Stimulated activated CD4-positive, alpha-beta T cell treated with anti-CD3 and anti-CD28 coated beads, Interleukin-4, amount 100 ng/mL, for 1 hour (primary cell): ENCODE data around the gene KLHL33.

Source experiments
- DNase-seq: peaks from one replicate; pipeline ENCODE4 v3.0.0-alpha.2; 2020

The KLHL33 gene

DNA sequence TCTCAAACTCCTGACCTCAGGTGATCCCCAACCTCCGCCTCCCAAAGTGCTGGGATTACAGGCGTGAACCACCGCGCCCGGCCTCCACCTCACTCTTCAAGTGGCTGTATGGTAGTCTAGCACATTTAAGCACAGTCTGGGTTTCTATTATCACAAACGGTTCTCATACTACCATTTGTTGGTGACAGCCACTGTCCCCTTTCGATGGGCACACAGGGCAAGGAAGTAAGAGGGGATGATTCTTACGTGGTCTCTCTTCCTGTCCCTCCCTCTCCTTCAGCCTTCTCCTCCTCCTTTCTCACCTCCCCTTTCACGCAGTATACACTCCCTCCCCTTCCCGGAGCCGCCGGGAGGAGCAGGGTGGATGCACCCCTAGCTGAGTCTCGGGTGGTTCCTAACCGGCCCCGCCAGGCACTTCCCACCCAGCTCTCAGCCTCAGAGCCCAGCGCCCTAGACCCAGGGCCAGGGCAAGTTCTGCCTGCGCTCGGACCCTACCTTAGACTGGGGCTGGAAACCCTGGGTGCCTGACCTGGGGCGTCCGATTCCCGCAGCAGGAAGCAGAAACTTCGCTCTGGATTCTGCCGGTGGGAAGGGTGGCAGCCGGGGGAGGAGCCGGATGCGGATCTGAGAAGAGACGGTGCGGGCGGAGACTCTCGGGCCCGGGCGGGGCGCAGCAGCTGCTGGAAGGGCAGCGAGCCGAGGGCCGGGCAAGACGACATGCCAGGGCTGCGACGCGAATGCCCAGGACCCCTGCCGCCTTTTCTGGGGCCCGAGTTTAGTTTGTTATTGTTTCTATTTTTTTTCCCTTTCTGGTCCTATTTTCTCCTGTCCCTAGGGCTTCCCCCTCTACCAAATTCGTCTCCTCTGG lies 22.9 kb downstream of the KLHL33 start, which contains the start of gene TEP1:
Gene TEP1, minus strand, starts transcription at position 626 of the 868 bp plus-strand sequence. CDS start 5,062 bp downstream, outside the sequence.
- peak; percentile 75 for DNase-seq

DNA sequence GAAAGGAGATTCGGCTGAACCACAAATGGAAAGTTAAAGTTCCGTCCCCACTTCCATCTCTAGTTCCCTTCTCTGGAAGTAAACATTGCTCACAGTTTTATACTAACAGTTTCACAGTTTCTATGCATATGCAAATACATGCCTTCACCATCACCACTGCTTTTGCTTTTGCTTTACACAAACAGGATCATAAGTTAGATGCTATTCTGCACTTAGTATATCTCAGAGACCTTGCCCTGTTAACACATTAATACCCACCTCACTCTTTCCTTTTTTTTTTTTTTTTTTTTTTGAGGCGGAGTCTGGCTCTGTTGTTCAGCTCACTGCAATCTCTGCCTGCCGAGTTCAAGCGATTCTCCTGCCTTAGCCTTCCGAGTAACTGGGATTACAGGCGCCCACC lies 23.6 kb downstream of the KLHL33 start:
- DNase-seq: no peak

GRCh38 chr14:20409226-20409625 lies 26.7 kb downstream of the KLHL33 start:
- no peak for DNase-seq

DNA sequence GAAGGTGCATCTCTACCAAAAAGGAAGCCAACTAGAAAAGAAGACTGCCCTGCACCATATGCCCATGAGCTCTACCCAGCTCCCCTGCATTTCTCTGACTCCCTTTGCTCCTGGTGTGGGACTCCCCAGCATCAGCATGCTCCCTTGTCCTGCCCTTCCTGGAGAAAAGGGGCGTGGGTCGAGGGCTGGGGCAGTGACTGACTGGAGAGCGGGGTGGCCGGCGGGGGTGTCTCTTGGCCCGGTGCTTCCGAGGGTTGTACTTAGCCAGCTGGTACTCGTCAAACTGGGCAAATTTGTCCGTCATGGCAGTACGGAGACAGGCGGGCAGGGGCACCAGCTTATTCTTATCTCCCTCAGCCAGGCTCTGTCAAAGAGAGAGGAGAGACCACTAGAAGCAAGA lies 32.4 kb downstream of the KLHL33 start:
- no peak for DNase-seq

- DNase-seq: peak; percentile 11
Measured at GRCh38 chr14:20400965-20401593, 34.9 kb downstream of the KLHL33 start.

DNA sequence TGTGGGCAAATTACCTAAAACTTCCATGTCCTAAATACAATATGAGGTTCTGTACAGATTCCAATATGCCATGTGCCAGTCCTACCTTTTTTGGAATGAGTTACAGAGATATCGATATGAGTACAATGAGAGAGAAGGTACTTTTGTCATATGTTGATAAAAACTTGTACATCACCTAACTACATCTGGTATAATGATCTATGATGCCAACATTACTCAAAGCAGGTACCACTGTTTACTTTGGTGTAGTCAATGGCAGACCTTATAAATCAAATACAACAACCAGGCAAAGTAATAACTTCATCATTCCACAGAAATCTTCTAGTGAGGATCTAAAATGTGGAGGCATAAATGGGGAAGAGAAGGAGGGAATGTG lies 35.4 kb downstream of the KLHL33 start:
- DNase-seq: no peak

- DNase-seq: no peak
Measured at GRCh38 chr14:20397511-20397910, 38.5 kb downstream of the KLHL33 start.

DNA sequence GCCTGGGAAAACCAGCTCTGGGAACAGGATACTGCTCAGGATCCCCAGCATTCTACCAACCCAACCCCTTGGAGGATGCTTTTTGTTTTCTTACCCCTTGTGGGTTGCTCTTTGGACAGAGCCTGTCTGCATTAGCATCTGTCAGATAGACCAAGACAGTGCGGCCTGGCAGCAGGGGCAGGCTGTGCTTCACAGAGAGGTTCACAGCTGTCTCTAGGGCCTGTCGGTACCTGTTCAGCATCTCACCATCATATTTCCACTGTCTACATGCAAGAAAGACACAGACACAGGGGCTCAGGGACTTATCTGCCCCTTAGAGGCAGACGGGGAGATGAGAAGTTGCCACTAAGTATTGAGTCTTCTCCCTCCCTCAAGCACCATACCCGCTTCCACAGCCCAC lies 44.5 kb downstream of the KLHL33 start:
- no peak for DNase-seq

DNA sequence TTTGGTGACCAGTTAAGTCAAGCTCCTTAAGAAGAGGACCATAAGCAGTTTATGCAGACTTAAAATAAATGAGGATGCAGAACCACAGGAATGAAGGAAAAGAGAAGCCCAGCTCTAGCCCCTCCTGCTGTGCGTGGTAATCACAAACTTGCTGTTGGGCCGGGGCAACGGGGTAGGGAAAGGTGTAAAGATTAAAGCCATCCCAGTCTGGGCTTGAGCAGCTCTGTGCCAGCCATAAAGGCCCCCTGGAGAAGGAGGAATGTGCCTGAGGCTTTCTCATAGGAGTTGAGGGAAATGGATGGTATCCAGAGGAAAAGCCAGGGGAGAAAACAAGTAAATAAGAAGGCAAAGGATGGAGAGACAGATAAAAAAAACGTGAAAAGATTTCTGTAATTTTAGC lies 47.8 kb downstream of the KLHL33 start:
- DNase-seq: no peak

GRCh38 chr14:20387576-20387975 lies 48.4 kb downstream of the KLHL33 start:
- DNase-seq: no peak

- no peak for DNase-seq
Measured at GRCh38 chr14:20386276-20386855, 49.6 kb downstream of the KLHL33 start.

GRCh38 chr14:20384886-20385285 lies 51.1 kb downstream of the KLHL33 start:
- DNase-seq: no peak

GRCh38 chr14:20384321-20384720 lies 51.6 kb downstream of the KLHL33 start:
- DNase-seq: no peak

- no peak for DNase-seq
Measured at GRCh38 chr14:20383636-20384035, 52.3 kb downstream of the KLHL33 start.

DNA sequence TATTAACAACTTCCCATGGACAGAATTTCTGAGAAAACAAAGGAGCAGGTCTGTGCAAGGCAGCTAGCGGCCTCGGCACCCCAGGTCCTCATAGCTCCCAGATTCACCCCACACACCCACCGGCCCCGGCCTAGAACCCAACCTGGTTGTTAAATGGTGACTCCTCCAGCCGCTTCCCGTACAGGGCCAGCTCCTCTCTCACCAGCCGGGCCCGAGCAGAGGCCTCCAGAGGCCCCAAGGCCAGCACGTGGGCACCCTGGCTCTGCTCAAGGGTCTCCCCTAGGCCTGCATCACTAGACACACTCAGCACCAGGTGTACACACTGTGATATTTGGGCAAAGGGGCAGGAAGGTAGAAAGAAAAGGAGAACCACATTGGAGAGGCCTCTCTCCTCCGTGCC lies 52.9 kb downstream of the KLHL33 start:
- no peak for DNase-seq

- DNase-seq: no peak
Measured at GRCh38 chr14:20382526-20382925, 53.4 kb downstream of the KLHL33 start.

DNA sequence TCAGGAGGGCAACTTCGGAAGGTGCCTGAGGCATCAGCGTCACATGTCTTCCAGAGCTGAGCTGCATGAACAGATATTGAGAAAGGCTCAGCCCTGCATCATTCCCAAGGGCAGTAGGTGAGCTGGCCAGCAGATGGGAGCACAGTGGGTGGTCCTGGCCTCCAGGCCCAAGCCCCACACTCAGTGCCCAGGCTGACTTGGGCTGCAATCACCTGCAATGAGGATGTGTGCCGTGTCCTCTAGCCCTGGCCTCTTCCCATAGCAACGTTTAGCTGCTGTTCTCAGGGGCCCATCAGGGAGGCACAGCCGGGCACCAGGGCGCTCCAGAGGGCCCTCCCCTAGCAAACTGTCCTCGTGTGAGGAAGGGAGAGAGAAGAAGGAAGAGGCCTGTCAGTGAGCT lies 54.6 kb downstream of the KLHL33 start:
- no peak for DNase-seq

DNA sequence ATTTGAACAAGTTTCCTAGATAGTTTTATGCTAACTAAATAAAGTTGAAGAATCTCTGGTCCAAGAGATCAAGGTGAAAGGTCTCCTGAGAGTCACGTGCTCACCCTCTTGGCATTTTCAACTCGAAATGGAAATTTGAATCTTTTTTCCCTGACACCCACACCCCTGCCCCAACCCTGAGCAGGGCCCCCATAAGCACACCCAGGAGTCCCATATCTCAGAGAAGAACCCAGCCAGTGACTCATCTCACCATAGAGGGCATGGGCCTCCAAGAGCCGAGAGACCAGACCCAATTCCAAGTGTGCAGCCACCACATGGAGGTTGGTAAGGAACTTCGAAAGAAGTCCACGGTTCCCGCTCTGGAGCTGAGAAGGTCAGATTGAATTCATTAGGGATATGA lies 55.3 kb downstream of the KLHL33 start:
- no peak for DNase-seq

GRCh38 chr14:20379743-20380142 lies 56.2 kb downstream of the KLHL33 start:
- DNase-seq: no peak

DNA sequence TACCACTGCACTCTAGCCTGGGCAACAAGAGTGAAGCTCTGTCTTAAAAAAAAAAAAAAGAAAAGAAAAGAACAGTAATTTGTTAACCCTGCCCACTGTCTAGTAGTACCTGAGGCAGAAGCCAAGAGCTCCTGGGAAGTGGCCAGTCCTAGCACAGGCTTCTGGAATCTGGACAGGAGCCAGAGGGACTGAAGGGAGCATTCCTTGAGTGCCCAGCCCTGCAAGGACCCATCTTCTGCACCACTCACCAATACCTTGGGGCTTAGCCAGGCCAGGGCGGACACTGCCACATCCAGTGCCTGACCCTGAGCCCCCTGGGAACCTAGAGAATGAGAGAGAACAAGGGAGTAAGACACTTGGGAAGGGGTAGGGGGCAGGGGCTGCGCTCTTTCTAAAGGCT lies 58.8 kb downstream of the KLHL33 start:
- DNase-seq: no peak

DNA sequence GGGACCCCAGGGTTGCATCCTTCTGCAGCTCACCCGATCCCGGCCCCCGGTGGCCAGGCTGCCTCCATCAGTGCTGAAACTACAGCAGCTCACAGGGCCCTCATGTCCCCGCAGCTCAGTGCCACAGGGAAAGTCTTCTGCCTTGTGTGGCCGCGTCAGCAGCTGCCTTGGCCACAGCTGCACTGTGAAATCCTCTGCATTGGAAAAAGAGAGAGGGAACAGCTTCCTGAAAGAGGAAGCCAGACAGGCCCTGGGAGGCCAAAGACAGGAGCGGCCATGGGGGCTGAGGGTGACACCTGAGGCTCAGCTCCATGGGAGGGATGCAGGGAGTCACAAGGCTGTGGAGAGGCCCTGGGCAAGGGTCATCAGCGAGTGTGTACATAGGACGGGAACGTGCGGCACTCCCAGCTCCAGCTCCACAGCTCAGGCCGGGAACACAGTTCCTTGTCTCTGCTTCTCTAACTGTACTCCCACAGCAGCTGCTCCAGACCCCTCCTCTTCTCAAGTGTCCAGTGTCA lies 59.8 kb downstream of the KLHL33 start:
- DNase-seq: no peak
